Endothelial cell (in vitro differentiated cells): Measurements from ENCODE around the gene ZSCAN5A. TPM values are rescaled to one million over a fixed set of nuclear protein-coding genes. Genes with fewer than 3 reads are reported as not detected.

Experiments
- DNase-seq: peaks from one replicate; pipeline ENCODE4 v3.0.0; 2021; ENCODE audit warnings: low spot score
- H3K27ac Mint-ChIP-seq: one replicate; pipeline ENCODE4 v1.8.0; 2021; ENCODE audit warnings: mixed read lengths, inconsistent platforms; ENCODE audit not compliant: unreplicated experiment
- H3K27me3 Mint-ChIP-seq: one replicate; pipeline ENCODE4 v1.8.0; 2021; ENCODE audit warnings: mild to moderate bottlenecking, moderate library complexity, mixed read lengths, inconsistent platforms; ENCODE audit not compliant: unreplicated experiment
- H3K36me3 Mint-ChIP-seq: one replicate; pipeline ENCODE4 v1.8.0; 2021; ENCODE audit warnings: mild to moderate bottlenecking, low read depth, mixed read lengths, inconsistent platforms; ENCODE audit not compliant: unreplicated experiment
- H3K4me1 Mint-ChIP-seq: one replicate; pipeline ENCODE4 v1.8.0; 2021; ENCODE audit warnings: mild to moderate bottlenecking, mixed read lengths, inconsistent platforms; ENCODE audit not compliant: unreplicated experiment
- H3K4me3 Mint-ChIP-seq: one replicate; pipeline ENCODE4 v1.8.0; 2021; ENCODE audit warnings: mild to moderate bottlenecking, mixed read lengths, inconsistent platforms; ENCODE audit not compliant: unreplicated experiment
- H3K9me3 Mint-ChIP-seq: one replicate; pipeline ENCODE4 v1.8.0; 2021; ENCODE audit warnings: mixed read lengths, inconsistent platforms; ENCODE audit not compliant: unreplicated experiment
- CTCF ChIP-seq: fragments of 200-600 bp; sonication (generic); IDR thresholded peaks from one replicate; pipeline ENCODE4 v1.5.0; 2021; ENCODE audit warnings: antibody characterized with exemption; ENCODE audit not compliant: unreplicated experiment
- long read RNA-seq: library from polyadenylated mRNA; unstranded; transcript quantifications from one replicate; pipeline ENCODE4 v2.0.0, GENCODE V29; 2020; ENCODE audit not compliant: unreplicated experiment
- total RNA-seq: library from RNA; stranded (reverse); fragmentation: NEBNext Ultra II Directional; extraction: Animal tissue kit (Norgen Biotek cat#: 25700); gene quantifications from one replicate; pipeline ENCODE4 v1.2.1, GENCODE V29; 2021; ENCODE audit not compliant: unreplicated experiment

ZSCAN5A gene
- 10.4 TPM for total RNA-seq
- long read RNA-seq, partial matches to known transcripts, result 0 of 6 reads
- long read RNA-seq, other reads (novel, unspliced or antisense), result 6 of 6 reads

- peak within 1 kb of the TSS; percentile 99 for H3K27ac Mint-ChIP-seq
- DNase-seq, result peak; percentile 96
- peaks cover 4% of the 10 kb centered on the region for H3K36me3 Mint-ChIP-seq
These were observed at the start of gene ZSCAN5A for GRCh38 chr19:56314381-56315076. ZSCAN5A (minus strand) TSS chr19:56314839; CDS start chr19:56225046, 89,793 bp downstream.

GRCh38 chr19:56360841-56361240, 46.2 kb upstream of the ZSCAN5A start:
- Mint-ChIP-seq H3K27me3 (peaks cover 4% of the 10 kb centered on the region), H3K4me3 (no peak overlapping the region), H3K36me3 (peaks cover 31% of the 10 kb centered on the region), H3K27ac (no peak overlapping the region), H3K9me3 (peaks cover 19% of the 10 kb centered on the region), H3K4me1 (no peaks in the 10 kb centered on the region)
- no peak for DNase-seq
- TF ChIP-seq CTCF, result no peak

More at GRCh38 chr19:56314381-56315076, at the start of gene ZSCAN5A:
- no peaks in the 10 kb centered on the region for H3K9me3 Mint-ChIP-seq
- H3K4me3 Mint-ChIP-seq, result peak within 1 kb of the TSS; percentile 92
- peaks cover 11% of the 10 kb centered on the region for H3K4me1 Mint-ChIP-seq
- no peak for TF ChIP-seq CTCF
- peaks cover 7% of the 10 kb centered on the region for H3K27me3 Mint-ChIP-seq

- H3K4me1 Mint-ChIP-seq, result no peaks in the 10 kb centered on the region
- H3K27me3 Mint-ChIP-seq, result peaks cover 2% of the 10 kb centered on the region
- H3K27ac Mint-ChIP-seq, result no peak overlapping the region
- DNase-seq, result no peak
- H3K36me3 Mint-ChIP-seq, result peaks cover 15% of the 10 kb centered on the region
- no peak overlapping the region for H3K4me3 Mint-ChIP-seq
- no peak for TF ChIP-seq CTCF
- no peaks in the 10 kb centered on the region for H3K9me3 Mint-ChIP-seq
These were observed 42.3 kb upstream of the ZSCAN5A start for GRCh38 chr19:56356944-56357343.

DNA sequence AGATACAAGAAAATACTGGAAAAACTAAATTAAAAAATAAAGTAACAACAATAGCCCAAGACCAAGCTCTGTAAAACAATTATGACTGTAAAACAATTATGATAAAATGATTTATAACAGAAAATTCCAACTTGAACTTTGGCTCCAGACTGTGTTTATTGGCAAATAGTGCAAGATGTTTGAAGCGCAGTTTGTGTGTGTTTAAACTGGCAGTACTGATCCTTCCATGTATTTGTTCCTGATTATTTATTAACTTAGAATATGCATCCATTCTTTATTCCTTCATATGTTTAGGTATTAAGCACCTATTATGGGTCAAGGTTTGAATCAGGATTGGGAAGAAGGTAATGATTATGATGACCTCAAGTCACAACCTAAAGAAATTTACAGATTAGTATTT, 40.9 kb upstream of the ZSCAN5A start:
- no peaks in the 10 kb centered on the region for H3K9me3 Mint-ChIP-seq
- no peak overlapping the region for H3K4me3 Mint-ChIP-seq
- DNase-seq, result no peak
- H3K4me1 Mint-ChIP-seq, result no peaks in the 10 kb centered on the region
- TF ChIP-seq CTCF, result no peak
- H3K27ac Mint-ChIP-seq, result no peak overlapping the region
- peaks cover 2% of the 10 kb centered on the region for H3K27me3 Mint-ChIP-seq
- peaks cover 7% of the 10 kb centered on the region for H3K36me3 Mint-ChIP-seq

DNA sequence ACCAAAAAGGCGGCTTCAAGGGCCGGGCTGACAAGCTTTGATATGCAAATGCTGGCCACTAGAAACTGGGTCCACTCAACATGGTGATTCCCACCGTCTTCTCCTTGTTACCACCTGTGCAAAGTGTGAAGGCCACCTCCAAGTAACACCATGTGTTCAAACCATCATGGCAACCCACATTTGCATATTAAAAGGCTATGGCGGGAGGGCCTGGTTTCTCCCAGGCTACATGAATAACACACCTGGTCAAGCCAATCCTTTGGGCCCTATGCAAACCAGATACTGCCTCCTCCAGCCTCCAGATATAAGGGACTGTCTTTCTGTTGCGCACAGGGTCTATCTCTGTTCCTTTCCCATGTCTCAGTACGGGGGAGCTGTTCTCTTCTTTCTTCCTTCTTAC, 36.6 kb upstream of the ZSCAN5A start:
- DNase-seq, result no peak
- H3K27ac Mint-ChIP-seq, result no peak overlapping the region
- no peak for TF ChIP-seq CTCF
- peaks cover 5% of the 10 kb centered on the region for H3K36me3 Mint-ChIP-seq
- H3K27me3 Mint-ChIP-seq, result no peaks in the 10 kb centered on the region
- H3K9me3 Mint-ChIP-seq, result no peaks in the 10 kb centered on the region
- no peaks in the 10 kb centered on the region for H3K4me1 Mint-ChIP-seq
- H3K4me3 Mint-ChIP-seq, result no peak overlapping the region
